ENCODE measurements around the gene HS3ST3A1.
A peak's percentile ranks its signal among the peaks of the same experiment; 100 is the strongest.

- TF ChIP-seq CTCF (IDR thresholded peaks at IDR 0.05; ENCODE audit: low read length) (peak; percentile 63), EZH2 (IDR thresholded peaks at IDR 0.05; ENCODE audit: borderline replicate concordance, low read length) (no peak)
Measured at GRCh38 chr17:13597723-13598347, 3.9 kb downstream of the HS3ST3A1 start.
